ENCODE data around the gene MYL2.
"Not testable (repeated sequence)": the region's sequence is repeated elsewhere in the genome, so short reads cannot be mapped to it uniquely, and the experiment has no call there.

Gene MYL2, protein sequence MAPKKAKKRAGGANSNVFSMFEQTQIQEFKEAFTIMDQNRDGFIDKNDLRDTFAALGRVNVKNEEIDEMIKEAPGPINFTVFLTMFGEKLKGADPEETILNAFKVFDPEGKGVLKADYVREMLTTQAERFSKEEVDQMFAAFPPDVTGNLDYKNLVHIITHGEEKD

DNA sequence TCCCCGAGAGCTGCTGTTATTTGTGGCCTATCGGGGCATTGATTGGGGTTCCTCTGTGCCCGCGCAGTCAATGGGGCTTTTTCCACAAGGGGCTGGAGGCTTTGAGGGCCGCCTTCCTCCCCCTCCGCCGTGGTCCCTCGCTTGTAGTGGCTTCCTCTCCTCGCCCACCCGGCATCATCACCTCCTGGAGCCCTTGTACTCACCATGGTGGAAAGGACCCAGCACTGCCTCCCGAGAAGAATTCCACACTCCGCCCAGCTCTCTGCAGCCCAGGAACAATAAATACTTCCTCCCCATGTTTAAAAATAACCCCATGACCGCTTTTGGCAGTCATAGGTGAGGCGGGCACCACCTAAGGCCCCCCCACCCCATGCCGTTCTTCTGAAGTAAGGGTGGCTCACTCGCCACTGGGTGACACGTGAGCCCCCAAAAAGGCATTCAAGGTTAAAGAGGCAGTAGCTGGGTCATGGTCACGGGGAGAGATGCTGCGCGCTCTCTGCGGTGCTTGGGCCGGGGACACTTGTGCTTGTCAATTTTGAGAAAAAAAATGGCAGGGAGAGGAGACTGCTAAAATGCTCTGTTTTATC is at the start of gene MYL2:
MYL2 (minus strand) TSS at position 256 of the 587 bp plus-strand sequence; CDS start at position 206, 50 bp downstream.
- no peak for DNase-seq

DNA sequence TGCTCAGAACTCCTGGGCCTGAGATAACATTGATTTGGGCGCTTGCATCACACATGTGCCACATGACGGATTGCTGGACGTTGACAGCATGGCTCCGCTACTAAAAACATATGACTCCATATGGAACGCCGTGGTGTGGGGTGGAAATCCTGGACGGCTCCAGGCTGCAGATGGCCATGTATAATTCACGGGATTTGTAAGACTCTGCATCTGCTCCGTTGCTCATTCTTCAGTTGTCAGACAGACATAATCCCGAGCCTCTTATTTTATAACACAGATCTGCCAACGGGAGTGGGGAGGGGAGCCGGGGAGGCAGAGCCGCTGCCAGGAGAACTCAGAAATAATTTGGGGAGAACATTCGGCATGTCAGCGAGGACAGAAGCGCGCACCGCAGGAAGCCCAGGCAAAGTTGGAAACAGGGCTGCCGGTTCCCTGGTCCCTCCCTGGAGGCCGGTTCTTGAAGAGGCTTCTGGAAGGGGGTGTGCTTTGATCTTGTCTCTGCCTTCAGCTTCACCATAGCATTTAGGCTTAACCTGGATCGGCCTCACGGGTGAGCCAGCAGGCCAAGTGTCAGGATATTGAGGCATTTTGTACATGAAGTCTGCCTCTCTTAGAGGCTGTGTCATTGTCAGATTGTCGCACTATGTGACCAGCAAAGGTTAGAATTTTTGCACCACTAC is 45.8 kb upstream of the MYL2 start:
- no peak for DNase-seq

DNA sequence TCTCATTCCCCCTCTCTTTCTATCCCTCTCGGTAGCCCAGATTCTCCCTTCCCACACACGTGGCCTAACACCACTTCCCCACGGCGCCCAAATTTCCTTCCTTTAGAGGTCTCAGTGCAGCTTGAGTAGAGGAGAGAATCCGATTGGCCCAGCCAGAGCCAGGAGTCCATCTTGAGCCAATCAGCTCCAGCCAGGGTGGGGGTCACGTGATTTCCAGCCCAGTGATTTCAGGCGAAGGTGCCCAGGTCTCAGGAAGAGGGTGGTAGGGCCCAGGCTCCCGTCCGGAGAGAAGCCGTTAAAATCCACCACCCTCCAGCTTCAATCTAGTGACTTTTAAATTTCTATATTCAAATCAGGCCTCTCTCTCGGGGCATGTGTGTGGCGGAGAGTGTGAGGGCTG is 45.2 kb upstream of the MYL2 start:
- no peak for DNase-seq

DNA sequence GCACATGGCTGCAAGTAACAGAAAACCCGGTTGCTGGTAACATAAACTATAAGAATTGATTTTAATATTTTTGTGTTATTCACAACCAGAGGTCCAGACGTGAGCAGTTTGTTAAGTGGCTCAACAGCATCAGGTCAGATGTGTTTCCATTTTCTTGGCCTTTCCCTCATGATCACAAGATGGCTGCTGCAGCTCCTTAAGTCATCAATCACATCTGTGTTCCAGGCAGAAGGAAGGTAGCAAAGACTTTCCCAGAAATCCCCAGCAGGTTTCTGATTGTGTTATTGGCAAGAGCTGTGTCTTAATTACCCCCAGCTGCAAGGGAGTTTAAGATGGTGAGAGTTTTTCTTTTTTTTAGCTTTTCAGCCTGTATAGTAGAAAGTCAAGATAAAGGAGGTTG is 40.4 kb upstream of the MYL2 start:
- DNase-seq = no peak

DNA sequence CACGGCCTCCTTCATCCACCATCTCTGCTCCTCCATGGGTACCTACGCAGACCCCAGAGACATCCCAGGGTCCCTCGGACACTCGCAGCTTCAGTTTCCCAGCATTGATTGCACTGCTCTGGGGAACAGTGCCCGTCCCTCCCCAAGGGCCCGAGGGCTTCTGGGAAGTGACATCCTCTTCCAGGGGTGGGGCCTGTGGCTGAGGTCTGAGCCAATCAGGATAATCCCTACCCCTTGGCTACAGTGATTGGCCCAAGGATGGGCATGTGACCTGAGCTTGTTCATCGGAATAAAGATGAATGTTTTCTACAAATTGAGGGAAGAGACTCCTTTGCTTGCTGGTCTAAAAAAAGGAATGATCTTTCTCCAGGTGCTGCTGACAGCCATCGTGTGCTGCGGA is 37.3 kb upstream of the MYL2 start:
- no peak for DNase-seq

DNA sequence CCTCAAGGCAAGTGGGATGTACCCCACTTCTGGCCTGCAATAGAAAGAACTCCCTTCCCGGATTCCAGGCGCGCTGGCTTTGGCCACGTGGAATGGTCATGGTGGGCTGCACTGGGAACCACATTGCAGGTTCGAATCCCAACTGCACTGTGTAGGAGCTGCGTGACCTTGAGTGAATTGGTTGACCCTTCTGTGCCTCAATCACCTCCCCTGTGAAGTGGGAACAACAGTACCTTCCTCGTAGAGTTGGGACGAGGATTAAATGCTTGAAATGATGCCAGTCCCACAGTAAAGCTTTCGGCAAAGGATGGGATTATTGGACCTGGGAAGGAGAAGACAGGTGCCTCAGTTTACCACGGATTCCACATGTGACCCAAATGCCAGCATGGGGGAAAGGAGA is 36.8 kb upstream of the MYL2 start:
- DNase-seq = no peak

DNA sequence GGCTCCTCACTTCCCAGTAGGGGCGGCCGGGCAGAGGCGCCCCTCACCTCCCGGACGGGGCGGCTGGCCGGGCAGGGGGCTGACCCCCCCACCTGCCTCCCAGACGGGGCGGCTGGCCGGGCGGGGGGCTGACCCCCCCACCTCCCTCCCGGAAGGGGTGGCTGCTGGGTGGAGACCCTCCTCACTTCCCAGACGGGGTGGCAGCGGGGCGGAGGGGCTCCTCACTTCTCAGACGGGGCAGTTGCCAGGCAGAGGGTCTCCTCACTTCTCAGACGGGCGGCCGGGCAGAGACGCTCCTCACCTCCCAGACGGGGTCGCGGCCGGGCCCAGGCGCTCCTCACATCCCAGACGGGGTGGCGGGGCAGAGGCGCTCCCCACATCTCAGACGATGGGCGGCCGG is 30.5 kb upstream of the MYL2 start:
- DNase-seq = not testable (repeated sequence)

DNA sequence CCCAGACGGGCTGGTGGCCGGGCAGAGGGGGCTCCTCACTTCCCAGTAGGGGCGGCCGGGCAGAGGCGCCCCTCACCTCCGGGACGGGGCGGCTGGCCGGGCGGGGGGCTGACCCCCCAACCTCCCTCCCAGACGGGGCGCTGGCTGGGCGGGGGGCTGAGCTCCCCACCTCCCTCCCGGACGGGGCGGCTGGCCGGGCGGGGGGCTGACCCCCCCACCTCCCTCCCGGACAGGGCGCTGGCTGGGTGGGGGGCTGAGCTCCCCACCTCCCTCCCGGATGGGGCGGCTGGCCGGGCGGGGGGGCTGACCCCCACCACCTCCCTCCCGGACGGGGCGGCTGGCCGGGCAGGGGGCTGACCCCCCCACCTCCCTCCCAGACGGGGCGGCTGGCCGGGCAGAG is 30.1 kb upstream of the MYL2 start:
- not testable (repeated sequence) for DNase-seq

DNA sequence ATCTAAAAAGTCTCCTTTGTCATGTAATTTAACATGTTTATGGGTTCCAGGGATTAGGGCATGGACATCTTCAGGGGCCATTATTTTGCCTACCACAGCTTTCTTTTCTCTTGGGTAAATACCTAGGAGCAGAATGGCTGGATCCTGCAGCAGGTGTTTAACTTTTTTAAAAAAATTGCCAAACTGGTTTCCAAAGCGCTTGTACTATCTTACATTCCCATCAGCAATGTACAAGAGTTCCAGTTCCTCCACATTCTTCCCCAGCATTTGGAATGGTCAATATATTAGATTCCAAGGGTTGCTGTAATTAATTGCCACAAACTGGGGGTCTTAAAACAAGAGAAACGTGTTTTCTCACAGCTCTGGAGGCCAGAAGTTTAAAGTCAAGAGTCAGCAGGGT is 27.7 kb upstream of the MYL2 start:
- no peak for DNase-seq

DNA sequence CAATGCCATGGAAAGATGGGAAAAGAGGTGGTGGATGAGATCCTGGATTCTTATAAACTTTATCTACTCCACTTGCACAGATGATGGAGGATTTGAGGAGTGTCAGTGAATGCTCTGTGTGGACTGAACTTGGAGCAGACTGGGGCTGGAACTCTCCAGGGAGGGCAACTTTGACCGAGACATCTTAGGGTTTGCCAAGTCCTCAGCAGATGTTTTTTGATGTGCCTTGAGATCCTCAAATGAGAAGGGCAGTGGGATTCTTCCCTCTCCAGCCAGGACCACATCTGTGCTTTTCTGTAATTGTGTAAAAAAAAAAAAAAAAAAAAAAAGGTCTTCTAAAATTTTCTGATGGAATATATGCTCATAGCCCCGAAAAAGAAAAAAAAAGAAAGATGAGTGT is 23.0 kb upstream of the MYL2 start:
- no peak for DNase-seq

DNA sequence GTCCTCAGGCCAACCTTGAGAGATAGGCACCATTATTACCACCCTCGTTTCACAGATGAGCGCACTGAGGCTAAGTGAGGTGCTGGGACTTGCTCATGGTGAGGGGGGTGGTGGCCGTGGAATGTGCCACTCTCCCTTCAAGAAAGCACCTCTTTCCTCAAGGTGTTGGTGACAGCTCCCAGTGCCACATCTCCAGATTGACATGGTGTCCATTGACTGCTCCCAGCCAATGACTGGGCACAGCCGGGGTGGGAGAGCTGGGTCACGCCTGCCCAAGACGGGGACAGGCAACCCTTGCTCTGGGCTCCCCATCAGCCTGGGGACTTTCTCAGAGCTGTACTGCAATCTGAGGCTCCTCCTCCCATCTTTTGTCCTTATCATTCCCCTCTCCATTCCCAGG is 21.0 kb upstream of the MYL2 start:
- DNase-seq = no peak

DNA sequence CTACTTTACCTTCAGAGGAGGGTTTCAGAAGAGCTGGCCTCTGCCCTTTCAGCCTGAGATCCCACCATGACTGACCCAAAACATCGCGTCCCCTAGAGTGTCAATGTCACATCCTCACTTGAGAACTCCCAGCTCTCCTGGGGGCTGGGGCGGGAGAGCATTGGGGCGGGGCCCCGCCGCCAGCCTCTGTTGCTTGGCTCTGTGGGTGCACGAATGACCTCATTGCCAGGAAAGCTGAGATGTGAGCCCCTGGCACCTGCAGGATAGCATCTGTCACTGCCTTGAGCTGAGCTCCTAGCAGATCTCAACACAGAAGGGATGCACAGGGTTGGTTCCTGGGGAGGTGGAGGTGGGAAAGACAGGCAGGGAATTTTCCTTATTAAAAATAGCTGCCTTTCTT is 20.6 kb upstream of the MYL2 start:
- DNase-seq = no peak

DNA sequence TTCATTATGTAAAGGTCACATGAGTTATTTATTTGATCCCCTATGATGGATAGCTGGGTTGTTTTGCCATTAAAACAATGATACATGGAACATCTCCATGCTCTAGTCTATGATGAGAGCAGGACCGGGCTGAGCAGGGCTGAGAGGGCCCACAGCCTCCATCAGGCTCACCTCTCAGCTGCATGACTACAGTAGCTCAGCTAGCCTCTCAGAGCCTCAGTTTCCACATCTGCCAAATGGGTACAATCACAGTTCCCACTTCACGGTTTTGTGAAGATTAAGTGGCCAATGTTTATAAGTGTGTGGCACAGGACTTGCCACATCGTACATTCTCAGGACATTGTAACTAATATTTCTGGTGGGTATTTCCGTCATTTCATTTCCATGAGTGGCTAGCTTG is 19.9 kb upstream of the MYL2 start:
- no peak for DNase-seq

DNA sequence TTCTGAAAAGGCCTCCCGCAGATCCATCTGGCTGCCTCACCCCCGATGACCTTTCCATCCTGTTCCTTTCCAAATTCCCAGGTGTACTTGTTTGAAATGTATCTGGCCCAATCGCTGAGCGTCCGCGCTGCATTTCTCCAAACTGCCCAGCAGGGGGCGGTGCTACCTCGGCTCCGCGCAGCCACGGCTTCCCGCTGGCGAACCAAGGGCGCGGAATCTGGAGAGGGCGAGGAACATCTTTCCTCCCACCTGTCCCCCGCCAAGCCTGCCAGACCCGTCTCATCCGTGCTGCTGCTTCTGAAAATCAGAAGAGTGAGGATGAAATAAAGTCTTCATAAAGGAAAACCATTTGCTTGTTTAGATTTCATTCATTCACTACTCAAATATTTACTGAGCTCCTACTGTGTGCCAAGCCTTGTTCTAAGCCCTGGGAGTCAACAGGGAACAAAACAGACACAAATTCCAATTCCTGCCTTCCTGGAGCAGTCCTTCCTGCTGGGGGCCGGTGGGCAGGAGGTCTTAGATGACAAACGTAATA is 16.8 kb upstream of the MYL2 start:
- DNase-seq = peak; percentile 68

DNA sequence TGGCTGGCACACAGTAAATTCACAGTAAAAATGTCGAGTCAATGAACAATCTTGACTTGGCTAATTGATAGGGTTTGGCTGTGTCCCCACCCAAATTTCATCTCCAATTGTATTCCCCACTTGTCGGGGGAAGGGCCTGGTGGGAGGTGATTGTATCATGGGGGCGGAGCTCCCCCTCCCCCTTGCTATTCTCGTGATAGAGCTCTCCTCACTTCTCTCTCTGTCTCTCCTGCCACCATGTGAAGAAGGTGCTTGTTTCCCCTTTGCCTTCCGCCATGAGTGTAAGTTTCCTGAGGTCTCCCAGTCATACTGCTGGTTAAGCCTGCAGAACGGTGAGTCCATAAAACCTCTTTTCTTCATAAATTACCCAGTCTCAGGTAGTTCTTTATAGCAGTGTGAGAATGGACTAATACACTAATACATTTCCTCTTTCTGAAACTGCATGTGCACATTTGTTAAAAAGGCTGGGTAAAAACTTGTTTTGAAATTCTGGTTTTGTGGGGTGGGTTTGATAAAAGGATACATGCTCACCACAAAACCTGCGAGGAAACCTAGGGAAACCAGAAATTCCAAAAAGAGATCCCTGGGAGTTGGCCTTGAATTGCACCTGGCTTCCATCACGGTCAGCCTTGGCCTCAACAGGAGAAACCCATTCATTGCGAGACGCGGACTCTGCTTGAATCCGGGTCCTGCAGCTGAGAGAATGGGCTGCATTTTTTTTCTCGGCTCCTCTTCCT is 16.2 kb upstream of the MYL2 start:
- no peak for DNase-seq

DNA sequence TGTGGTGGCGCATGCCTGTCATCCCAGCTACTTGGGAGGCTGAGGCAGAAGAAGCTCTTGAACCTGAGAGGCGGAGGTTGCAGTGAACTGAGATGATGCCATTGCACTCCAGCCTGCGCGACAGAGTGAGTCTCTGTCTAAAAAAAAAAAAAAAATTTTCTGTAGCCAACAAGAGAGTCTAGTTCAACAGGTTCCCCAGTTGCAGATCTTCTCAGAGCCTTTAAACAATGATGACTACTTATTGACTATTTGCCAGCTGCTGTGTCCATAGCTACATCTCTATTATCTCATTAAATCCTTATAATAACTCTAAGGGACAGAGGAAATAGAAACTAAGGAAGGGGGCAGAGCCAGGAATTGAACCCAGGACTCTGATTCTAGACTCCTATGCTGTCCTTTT is 15.2 kb upstream of the MYL2 start:
- no peak for DNase-seq

DNA sequence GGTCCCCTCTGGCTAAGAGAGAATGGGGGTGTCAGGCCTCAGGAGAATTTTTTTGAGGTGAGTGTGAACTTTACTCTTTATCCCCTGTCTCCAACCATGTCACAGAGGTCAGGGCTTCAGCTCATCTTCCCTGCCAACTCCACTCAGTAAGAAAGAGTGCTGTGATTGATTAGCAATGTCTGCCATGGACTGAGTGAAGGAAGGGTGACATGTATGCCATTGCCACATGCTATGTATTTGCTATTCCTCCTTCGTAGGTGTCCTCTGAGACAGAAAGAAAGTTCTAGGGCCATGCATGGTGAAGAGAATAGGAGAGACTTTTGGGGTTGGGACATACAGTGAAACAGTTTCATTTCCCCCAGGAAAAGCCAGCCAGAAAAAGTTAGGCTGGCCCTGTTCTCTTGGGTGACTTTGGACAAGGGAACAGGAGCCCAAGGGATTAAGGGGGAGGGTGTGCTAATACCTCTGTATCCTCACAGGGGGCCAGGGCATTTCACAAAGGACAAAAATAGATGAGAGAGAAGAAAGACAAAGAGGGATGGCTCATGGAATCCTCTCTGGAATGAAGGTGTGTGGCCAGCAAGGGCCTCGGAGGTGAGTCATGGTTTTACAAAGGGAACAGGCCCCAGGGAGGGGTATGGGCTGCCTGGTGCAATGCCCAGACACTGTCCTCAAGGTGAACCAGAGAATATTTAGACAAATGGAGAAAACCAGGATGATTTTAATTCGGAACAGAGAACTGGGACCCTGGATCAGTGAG is 13.9 kb upstream of the MYL2 start:
- DNase-seq = no peak

DNA sequence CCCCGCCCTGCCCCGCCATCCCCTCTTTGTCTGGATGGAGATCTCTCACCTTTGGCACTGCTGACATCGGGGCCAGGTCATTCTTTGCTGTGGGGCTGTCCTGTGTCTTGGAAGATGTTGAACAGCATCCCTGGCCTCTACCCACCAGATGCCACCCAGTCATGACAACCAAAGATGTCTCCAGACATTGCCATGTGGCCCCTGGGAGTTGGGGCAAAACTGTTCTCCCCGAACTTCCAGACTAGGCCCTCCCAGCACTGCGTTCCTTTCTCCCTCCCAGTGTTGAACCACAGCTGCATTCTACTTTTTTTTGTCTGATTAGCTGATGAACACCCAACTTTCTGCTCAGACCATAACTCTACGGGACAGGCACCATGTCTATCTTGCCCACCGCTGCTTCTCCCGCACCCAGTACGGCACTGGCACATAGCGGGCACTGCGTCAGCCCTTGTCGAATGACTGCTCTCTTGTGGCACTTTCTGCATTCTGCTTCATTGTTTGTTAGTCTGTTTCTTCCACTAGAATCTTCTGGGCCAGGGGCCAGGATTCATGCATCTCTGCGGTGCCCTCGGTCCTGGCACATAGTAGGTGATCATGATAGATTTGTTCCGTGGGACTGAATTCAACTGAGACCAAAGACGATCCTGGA is 13.1 kb upstream of the MYL2 start:
- DNase-seq = no peak

DNA sequence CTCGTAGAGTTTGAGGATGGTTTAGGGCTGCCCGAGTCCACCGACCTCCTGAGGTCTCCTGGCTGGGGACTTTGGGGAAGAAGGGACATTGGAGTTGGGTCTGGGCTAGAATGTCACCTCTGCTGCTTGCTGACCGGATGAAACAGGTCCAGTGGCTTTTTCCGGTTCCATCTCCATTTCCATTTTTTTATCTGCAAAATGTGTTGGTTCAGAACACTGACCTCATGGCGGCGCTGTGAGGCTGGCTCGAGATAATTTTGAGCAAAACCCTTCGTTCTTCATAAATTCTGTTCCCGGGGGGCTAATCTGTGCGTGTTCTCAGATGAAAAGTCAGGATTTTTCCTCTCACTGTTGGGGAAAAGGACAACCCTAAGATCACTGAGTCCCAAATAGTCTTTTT is 11.7 kb upstream of the MYL2 start:
- no peak for DNase-seq

DNA sequence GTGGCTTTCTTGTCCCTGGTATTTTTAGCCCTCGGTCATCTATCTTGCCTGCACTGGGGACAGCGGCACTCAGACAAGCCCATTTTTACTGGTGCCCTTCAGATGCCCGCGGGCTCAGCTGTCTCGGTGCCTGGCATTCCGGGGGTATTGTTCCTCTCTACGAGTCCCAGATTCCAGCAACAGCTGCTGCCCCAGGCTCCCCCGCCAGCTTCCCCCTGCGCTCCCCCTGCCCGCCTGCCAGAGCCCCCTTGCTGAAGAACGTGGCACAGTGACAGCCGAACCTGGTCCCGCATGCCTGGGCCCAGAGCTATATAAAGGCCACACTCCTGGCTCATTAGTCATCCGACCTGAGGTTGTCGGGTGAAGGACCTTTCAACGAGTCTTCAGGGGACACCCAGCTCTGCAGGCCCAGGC is 10.9 kb upstream of the MYL2 start:
- no peak for DNase-seq

DNA sequence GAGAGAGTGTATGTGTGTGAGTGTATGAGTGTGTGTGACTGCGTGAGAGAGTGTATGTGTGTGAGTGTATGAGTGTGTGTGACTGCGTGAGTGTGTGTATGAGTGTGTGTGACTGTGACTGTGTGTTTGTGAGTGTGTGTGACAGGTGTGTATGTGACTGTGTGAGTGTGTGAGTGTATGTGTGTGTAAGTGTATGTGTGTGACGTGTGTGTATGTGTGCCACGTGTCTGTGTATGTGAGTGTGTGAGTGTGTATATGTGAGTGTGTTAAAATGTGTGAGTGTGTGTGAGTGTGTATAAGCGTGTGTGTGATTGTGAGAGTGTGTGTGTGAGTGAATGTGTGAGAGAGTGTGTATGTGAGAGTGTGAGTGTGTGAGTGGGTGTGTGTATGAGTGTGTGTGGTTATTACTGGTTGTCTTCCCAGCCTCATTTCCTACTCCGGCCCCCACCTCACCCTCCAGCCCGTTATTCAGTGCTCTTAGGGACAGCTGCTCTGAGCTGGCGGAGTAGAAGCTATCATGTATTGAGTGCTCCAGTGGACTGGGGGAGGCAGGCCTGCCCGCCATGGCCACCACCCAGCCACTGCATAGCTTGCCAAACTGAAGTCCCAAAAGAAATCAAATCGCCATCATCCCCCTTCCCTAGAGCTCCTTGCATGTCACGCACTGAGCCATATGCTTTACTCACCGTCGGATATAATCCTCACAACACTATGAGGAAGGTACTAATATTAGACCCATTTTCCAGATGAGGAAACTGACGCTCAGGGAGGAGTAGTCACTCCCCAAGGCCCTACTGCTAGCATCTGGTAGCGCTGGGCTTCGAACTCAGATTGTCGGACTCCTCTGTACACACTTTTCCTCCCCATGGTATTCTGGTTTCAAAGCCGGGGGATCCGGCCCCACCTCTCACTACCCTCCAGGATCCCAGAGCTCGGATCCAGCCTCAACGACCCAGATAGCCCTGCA is 10.3 kb upstream of the MYL2 start:
- DNase-seq = no peak

All from NCI-H1694 treated with DMSO at 0.1 percent for 48 hours (cell line).